Cerebellar cortex (tissue), 1 donor: ENCODE results near the gene NUMB.

Experiments used
- DNase-seq: peaks from one replicate; pipeline ENCODE4 v3.0.0-alpha.2; 2015; ENCODE audit warnings: low spot score

Gene NUMB

DNA sequence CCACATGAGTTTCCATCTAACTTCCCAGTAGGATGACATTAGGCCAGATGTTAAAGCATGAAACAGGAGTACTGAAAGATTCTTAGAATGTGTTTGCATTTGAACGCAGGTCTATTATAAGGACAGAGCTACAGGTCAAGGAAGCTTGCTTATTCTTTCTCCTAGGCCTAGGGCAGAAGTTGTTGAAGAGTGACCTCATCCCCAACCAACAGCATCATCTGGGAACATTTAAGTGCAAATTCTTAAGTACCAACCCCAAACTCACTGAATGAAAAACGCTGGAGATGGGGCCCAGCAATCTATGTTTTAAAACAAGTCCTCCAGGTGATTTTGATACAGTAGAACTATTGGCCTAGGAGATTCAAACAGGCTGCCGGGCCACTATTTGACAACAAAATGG is 168.6 kb downstream of the NUMB start:
- no peak for DNase-seq

DNA sequence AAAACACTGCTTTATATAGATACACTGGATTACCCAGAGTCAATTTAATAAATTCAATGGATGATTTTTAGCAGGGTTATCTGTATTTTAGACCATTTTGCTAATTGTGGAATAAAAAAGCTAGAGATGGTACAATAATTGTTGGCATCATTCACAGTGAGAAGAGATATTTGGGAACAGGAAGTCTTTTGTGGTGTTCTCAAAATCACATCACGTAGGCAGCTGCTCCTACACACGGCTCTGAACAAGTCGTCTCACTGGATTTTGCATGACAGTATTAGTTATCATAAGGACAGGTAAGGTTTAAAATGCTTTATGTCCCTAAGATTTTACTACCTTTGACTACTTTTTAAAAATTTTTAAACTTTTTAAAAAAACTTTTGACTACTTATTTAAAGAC is 169.0 kb downstream of the NUMB start:
- DNase-seq, result no peak

DNA sequence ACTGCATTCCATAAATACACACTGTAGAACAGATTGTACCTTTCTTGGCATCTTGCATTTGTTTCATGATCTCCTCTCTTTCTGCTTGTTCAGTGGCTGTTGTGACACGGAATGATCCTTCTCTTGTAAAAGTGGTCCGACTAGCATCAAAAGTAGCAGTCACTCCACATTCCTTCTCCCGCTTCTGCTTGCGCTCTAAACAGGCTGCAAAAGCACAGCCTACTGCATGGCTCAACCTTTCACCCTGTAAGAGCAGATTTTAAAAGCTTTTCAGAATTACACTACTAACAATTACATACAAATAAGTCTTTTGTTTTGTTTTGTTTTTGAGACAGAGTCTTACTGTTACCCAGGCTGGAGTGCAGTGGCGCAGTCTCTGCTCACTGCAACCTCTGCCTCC is 171.3 kb downstream of the NUMB start:
- DNase-seq, result no peak

DNA sequence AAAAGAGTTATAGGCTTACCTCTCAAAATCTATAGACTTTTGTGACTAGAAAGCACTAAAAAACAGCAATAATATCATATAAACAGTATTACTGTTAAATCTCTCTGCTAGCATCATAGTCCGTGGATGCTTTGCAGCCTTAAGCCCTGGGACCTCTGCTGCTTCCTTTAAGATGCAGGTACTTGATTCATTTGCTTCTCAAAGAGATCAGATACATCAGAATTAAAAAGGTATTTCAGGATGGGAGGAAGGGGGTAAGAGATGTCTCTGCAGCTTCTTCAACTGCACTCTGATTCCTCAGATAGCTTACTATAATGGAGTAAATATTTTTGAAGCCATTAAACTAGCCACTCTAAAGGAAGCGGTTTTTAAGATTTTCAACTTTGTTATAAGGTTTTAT is 171.7 kb downstream of the NUMB start:
- DNase-seq, result no peak

DNA sequence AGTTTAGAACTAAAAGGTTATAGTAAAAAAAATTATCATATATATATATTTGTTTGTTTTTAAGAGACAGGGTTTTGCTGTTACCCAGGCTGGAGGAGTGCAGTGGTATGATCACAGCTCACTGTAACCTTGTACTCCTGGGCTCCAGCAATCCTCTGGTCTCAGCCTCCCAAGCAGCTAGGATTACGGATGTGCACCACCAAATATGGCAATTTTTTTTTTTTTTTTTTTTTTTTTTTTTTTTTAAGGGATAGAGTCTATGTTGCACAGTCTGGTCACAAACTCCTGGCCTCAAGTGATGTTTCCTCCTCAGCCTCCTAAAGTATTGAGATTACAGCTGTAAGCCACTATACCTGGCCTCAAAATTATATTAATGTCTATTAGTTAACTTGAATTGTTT is 172.4 kb downstream of the NUMB start:
- no peak for DNase-seq

DNA sequence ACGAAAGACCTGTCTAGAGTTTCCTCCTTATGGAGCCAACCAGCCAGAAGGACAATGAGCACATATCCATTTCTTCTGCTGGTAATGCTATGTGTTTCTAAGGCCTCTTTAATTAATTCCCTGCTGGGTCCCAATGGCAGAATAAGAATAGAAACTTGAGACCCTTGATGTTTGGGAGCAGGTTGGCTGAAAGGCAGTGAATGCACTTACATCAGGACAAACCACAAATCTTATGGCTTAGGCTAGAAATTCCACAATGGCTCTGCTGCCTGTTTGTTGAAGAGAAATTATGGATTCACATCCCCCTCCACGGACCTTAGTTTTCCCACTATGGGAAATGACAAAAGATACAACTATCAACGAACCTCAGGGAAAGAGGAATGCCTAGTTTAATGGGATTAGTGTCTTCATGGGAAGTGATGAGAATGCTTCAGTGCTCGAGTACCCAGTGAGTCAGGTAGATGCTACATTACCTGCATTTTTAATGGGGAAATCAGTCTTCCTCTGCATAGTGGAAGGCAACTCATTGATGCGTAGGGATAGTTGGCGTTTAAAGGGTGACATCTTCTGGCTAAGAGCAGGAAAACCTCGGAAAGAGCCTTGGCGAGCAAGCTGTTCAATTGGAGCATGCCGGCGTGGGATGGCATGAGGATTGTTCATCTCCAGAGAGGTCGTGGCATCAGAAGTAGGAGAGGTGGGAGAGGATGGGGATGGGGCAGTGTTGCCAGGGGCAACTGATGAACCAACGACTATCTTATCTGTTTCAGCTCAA is 174.6 kb downstream of the NUMB start:
- DNase-seq, result peak; percentile 78

DNA sequence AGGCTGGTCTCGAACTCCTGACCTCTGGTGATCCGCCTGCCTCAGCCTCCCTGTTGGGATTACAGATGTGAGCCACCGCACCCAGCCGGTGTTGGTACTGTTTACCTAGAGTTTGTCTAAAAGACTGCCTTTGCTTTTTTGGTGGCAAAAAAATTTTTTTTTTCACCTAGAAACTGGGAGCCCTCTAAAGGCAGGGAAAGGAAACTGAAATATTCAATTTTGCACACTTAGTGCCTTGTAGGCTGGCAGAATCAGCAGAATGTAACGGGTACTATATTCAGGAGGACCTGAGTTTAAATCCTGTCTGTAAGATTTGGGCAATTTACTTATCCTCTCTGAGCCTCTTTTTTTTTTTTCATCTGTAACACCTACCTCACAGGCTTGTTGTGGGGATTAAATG is 177.4 kb downstream of the NUMB start:
- DNase-seq, result no peak

DNA sequence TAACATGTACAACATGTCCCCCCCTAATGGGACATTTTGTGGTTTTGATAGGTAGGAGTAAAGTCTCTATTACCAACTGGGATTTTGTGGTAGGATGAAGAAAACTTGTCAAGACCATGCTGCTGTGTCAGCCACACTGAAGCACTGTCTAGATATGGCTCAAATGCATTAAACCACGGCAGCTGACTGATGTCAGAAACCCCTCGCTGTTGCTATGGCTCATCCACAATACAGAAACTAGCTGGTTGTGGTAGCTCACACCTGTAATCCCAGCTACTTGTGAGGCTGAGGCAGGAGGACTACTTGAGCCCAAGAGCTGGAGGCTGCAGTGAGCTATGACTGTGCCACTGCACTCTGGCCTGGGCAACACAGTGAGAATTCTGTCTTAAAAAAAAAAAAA is 181.0 kb downstream of the NUMB start:
- no peak for DNase-seq

DNA sequence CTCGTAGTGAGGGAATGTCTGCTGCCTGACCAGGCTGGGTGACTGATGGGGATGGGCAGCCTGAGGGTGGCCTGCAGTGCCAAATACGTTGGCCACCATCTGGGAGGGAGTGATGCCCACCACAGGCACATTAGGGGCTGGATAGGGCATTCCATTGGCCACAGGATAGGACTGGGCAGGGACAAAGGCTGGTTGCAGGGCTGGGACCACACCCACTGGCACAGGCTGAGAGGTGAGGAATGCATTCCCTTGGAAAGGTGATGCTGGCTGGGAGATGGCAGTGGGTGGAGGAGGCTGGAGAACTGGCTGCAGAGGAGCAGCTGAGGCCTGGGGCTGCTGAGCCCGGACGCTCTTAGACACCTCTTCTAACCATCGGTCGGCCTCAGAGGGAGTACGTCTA is 181.5 kb downstream of the NUMB start:
- DNase-seq, result no peak

DNA sequence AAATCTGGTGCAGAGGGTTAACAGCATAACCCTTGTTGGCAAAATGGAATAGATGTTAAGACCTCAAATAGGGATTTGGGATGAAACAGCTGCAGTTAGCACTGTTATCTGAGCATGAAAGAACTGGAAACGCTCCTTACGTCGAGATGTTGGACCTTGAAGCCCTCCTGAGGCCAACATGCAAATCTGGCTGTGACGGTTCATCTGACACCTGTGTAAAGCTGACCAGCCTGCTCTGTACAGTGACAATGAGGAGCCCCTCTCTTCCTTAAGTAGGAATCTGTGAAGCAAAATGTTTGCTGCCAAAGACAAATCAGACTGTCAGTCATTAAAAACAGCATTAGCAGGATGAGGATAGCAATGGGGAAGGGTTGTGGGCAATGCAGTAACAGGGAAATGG is 184.5 kb downstream of the NUMB start:
- no peak for DNase-seq

DNA sequence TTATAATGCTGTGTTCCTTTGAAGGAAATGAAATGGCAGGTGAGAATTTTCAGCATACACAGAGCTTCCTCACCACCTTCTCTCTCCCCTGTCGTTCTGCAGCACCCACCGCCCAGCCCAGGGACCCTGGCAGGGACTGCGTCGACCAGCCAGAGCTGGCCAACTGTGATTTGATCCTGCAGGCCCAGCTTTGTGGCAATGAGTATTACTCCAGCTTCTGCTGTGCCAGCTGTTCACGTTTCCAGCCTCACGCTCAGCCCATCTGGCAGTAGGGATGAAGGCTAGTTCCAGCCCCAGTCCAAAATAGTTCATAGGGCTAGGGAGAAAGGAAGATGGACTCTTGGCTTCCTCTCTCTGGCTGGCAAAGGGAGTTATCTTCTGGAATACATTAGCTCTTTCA is 186.0 kb downstream of the NUMB start:
- DNase-seq, result no peak

DNA sequence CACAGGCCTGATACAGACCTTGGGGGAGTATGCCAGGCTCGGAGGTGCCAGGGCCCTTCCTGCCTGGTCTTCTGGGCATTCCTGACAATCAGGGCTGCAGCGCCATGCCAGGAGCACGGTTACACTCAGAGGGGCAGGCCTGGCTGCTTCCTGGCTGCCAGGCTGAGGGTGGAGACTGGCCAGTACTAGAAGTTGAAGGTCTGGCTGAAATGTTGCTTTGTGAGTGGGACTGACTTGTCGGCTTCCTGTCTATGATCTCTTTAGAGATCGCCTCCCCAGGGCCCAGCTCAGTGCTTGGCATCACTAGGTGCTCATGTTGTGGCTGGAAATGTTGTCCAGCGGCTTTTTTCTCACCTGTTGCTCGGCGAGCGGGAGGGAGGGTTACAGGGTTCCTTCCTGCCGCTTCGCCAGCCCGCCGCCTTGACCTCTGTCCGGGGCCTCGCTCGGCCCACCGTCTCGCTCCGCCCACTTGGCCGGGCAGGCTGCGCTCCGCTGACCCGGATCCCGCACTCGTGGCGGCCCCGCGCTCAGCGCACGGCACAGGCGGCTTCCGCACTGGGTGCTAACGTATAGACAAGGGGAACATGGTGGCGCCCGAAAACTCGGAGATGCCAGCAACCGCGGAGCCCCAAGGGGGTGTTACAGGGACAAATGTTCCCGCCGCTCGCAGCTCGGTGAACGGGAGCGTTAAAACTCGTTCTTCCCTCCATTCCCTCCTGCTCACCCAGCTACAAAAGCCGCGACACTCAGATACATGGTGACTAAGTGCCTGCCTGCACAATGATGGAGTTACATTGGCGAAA is 188.4 kb downstream of the NUMB start:
- peak; percentile 38 for DNase-seq

DNA sequence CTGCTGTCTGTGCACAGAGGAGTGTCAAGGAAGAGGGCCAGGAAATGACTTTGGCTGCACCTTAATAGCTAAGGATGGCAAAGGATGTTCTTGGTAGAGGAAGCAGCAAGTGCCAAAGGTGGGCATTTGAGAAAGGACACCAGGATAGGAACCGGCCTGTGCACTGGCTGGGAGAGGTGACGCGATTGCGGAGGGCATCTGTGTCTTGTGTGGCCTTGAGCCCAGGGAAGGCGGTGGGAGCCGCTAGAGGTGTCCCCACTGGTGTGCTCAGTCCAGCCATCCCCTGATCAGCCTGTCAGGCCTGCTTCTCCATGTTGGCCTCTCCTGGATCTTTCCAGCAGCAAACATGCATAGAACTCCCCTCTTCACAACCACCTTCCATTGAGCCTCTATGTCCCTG is 190.9 kb downstream of the NUMB start:
- no peak for DNase-seq

DNA sequence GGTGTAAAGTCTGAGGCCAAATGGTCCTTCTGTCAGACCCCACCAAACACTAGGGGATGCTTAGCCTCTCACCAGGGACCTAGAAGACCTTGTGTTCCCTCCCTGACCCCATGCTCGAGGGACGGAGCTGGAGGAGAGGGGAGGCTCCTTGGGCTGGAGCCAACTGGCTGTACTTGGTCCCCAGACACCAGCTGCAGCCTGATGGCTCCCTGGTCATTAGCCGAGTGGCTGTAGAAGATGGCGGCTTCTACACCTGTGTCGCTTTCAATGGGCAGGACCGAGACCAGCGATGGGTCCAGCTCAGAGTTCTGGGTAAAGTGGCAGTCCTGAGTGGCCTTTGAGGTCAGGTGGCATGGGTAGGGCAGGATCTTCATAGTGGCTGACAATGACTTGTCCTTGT is 192.0 kb downstream of the NUMB start:
- no peak for DNase-seq

DNA sequence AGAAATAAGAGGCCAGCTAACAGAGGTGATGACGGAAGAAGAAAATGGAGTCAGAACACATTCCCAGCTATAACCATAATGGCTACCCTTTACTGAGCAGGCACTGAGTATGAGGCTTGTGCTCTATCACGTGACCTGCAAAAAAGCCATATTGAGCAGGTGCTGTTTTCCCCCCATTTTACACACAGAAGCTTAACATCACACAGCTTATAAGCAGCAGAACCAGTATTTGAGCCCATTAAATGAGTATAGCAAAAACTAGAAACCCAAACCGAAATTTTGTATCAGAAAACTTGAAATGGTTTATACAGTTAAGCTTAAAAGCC is 192.7 kb downstream of the NUMB start:
- no peak for DNase-seq

DNA sequence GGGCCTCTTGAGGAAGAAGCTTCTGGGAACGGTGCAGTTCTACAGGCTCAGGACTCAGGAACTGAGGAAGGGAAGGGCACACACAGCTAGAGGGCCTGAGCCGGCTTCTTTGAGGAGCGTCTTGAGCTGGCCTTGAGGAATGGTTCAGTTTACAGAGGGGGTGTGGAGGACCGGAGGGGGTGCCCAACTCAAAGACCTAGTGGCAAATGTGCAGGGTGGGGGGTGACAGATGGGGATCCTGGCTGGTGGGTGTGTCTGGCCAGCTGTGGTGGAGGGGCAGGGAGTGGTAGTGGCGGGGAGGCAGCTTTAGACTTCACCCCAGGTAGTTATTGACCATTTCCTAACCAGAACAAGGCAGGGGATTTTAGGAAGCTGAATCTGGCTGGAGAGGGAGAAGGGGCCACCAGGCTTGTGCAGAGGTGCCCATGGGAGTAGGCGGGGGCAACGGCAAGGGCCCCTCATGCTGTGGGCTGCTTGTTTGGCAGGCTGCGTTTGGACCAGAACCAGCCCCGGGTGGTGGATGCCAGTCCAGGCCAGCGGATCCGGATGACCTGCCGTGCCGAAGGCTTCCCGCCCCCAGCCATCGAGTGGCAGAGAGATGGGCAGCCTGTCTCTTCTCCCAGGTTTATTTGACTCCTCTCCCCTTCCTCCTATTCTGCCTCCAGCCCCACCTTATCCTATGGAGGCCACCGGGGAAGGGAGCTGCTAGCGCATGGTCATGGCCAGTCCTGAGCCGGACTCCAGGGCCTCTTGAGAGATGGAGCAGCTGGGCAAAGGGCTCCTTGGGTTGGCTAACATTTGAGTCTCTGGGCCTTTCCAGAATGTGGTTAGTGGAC is 193.2 kb downstream of the NUMB start:
- DNase-seq, result no peak

DNA sequence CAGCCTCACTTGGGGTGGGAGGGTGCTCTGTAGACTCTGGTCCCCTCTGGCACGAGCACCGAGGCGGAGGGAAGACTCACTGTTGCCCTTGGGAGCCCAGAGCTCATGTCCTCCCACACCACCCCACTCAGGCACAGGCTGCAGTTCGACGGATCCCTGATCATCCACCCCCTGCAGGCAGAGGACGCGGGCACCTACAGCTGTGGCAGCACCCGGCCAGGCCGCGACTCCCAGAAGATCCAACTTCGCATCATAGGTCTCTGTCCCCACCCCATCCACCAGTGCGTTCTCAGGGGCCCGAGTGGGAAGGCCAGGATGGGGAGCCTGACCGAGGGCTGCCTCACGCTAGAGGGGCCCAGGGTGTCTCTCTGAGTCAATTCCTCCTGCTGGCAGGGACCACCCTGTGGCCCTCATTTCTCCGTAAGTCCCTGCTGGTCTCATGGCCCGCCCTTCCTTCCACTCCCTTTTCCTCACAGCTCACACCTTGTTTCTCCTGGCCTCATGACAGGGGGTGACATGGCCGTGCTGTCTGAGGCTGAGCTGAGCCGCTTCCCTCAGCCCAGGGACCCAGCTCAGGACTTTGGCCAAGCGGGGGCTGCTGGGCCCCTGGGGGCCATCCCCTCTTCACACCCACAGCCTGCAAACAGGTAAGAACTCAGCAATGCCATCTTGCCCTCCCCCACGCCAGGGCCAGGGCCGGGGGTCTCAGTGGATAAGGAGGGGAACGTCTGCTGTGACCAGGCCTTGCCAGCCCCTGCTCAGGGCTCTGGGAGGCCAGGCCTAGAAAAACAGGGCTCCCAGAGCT is 194.1 kb downstream of the NUMB start:
- DNase-seq, result no peak

DNA sequence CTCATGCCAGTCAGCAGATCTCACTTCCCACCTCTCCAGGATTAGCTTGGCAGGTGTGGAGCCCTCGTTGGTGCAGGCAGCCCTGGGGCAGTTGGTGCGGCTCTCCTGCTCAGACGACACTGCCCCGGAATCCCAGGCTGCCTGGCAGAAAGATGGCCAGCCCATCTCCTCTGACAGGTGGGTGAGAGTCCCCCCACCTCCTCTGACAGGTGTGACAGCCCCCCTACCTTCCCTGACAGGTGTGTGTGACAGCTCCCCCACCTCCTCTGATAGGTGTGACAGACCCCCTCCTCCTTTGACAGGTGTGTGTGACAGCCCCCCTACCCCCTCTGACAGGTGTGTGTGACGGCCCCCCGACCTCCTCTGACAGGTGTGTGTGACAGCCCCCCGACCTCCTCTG is 194.7 kb downstream of the NUMB start:
- no peak for DNase-seq

DNA sequence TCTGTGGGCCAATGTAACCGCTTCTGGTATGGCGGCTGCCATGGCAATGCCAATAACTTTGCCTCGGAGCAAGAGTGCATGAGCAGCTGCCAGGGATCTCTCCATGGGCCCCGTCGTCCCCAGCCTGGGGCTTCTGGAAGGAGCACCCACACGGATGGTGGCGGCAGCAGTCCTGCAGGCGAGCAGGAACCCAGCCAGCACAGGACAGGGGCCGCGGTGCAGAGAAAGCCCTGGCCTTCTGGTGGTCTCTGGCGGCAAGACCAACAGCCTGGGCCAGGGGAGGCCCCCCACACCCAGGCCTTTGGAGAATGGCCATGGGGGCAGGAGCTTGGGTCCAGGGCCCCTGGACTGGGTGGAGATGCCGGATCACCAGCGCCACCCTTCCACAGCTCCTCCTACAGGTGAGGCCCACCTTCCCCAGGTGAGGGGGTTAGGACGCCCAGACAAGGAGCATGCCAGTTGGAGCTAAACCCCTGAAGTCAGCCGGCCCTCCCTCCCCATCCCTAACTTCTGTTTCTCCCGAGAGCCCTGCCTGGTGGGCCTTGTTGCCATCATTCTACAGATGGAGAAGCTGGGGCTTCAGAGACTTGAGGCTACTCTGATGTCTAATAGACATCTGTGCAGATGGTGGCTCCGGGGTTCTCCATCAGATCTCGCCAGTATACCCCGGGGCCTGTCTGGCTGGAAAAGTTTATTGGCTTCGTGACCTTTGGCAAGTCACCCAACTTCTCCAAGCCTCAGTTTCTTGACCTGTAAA is 195.7 kb downstream of the NUMB start:
- DNase-seq, result no peak

DNA sequence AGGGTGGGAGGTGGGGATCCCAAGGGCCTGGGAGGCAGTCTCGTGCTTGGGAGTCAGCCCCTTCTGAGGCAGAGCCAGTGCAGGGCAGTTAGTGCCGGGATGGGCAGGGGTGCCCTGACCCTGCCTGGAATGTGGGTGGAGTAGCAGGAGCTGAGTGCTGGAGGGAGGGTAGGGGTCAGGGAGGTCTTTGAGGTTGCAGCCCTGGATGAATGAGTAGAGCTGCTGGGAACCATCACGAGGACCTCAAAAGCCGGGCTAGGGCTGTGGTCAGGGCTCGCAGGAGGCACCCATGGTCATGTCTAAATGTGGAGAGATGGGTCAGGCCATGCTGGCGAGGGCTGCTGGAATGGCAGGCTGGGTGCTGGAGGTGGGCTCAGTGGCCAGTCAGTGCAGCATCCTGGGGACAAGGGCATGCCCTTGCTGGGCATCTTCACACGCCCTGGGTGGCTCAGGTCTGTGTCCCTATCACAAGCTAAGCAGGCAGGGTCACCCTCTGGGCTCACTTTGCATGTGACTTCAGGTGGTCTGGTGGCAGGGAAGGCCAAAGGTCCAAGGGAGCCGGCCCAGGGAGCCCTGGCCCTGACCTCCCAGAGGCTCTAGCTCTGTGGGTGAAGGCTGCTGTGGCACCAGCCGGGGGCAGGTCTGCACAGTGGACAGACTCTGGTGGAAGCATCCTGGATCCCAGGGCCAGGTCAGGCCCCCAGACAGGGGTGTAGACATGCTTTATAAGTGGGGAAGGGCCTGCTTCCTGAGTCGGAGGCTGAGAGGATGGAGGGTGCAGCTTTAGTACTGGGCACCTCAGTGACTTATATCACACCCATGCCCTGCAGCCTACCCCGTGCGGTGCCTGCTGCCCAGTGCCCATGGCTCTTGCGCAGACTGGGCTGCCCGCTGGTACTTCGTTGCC is 196.6 kb downstream of the NUMB start:
- no peak for DNase-seq
